H1 (cell line): Measurements from ENCODE around the gene CLEC1B.

Experiments
- CEBPB ChIP-seq: IDR thresholded peaks from 2 replicates; pipeline ENCODE4 v1.6.1; 2012; ENCODE audit warnings: low read depth, low read length
- CREB1 ChIP-seq: IDR thresholded peaks from 2 replicates; pipeline ENCODE4 v1.6.1; 2012; ENCODE audit warnings: inconsistent platforms
- EGR1 ChIP-seq: IDR thresholded peaks from 2 replicates; pipeline ENCODE4 v1.6.1; 2011; ENCODE audit warnings: low read depth, low read length, borderline replicate concordance
- EP300 ChIP-seq, 2 experiments: IDR thresholded peaks; 1 replicate in 1 of 2; 2 replicates in 1 of 2; pipeline ENCODE4 v1.6.1; 2011 to 2012; ENCODE audit warnings: low read depth in 2 of 2, low read length in 2 of 2, mild to moderate bottlenecking in 2 of 2, borderline replicate concordance in 1 of 2, inconsistent platforms in 1 of 2, moderate library complexity in 1 of 2
- KDM5A ChIP-seq: fragments of 200-600 bp; IDR thresholded peaks from 2 replicates; pipeline ENCODE4 v1.7.1; 2012; ENCODE audit warnings: mild to moderate bottlenecking, low read length, inconsistent platforms, mixed read lengths
- POLR2A ChIP-seq, 2 experiments: IDR thresholded peaks; 1 replicate in 1 of 2; 2 replicates in 1 of 2; pipeline ENCODE4 v1.6.1; 2011; ENCODE audit warnings: low read depth in 2 of 2, low read length in 2 of 2, mild to moderate bottlenecking in 2 of 2; ENCODE audit errors: control extremely low read depth in 1 of 2
- RAD21 ChIP-seq, 2 experiments: IDR thresholded peaks in 1 of 2; conservative IDR thresholded peaks in 1 of 2; 2 replicates each; pipeline ENCODE4 v1.6.1; 2011; ENCODE audit warnings: low read depth in 2 of 2, low read length in 2 of 2, improper control_type of control experiment in 1 of 2, inconsistent platforms in 1 of 2, mild to moderate bottlenecking in 1 of 2, moderate library complexity in 1 of 2
- SRF ChIP-seq: IDR thresholded peaks from 2 replicates; pipeline ENCODE4 v1.6.1; 2011; ENCODE audit warnings: mild to moderate bottlenecking, low read depth, low read length, moderate library complexity
- TAF1 ChIP-seq: IDR thresholded peaks from 2 replicates; pipeline ENCODE4 v1.6.1; 2011; ENCODE audit warnings: mild to moderate bottlenecking, low read depth, low read length
- TCF12 ChIP-seq: IDR thresholded peaks from 2 replicates; pipeline ENCODE4 v1.6.1; 2011; ENCODE audit warnings: low read depth, mild to moderate bottlenecking, low read length
- YY1 ChIP-seq: IDR thresholded peaks from 2 replicates; pipeline ENCODE4 v1.6.1; 2011; ENCODE audit warnings: low read depth, mild to moderate bottlenecking, low read length
- TF ChIP-seq, protein P1 (sequence below): IDR thresholded peaks from 2 replicates; pipeline ENCODE4 v1.6.1; 2012; ENCODE audit warnings: inconsistent platforms
- TF ChIP-seq, protein P2 (sequence below), 3 experiments: IDR thresholded peaks; 1 replicate in 2 of 3; 2 replicates in 1 of 3; pipeline versions ENCODE4 v1.5.1 to v1.6.1; 2011; ENCODE audit warnings: low read length in 3 of 3, mild to moderate bottlenecking in 3 of 3, inconsistent platforms in 2 of 3, low read depth in 1 of 3, moderate library complexity in 1 of 3; ENCODE audit not compliant: insufficient read depth in 1 of 3; ENCODE audit errors: control extremely low read depth in 1 of 3

DNA sequence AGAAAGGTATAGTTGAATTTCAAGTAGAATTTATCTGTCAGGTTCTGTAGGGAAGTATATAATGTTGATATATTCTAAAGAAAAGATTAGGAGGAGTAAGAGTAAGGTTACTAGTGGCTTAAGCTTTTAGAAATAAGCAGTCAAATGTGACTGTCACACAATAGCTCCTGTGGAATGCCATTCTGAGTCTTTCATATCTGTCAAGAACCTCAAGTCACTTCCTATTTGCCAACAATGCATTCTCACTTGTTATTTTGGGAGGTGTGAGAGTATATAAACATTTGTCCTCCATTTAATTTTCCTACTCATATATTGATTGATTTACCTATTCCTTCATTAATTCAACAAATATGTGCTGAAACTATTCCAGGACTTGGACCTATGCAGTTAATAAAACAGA lies 43.2 kb upstream of the CLEC1B start:
- TF ChIP-seq EGR1: no peak
- TF ChIP-seq TCF12: no peak
- TF ChIP-seq KDM5A: no peak
- no peak for TF ChIP-seq POLR2A (IDR thresholded peaks at IDR 0.05; ENCODE audit: control extremely low read depth in 1 of 2, low read depth in 2 of 2, low read length in 2 of 2)
- no peak for TF ChIP-seq CREB1
- TF ChIP-seq, protein P1, sequence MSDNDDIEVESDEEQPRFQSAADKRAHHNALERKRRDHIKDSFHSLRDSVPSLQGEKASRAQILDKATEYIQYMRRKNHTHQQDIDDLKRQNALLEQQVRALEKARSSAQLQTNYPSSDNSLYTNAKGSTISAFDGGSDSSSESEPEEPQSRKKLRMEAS: no peak
- TF ChIP-seq CEBPB: no peak
- TF ChIP-seq, protein P2, sequence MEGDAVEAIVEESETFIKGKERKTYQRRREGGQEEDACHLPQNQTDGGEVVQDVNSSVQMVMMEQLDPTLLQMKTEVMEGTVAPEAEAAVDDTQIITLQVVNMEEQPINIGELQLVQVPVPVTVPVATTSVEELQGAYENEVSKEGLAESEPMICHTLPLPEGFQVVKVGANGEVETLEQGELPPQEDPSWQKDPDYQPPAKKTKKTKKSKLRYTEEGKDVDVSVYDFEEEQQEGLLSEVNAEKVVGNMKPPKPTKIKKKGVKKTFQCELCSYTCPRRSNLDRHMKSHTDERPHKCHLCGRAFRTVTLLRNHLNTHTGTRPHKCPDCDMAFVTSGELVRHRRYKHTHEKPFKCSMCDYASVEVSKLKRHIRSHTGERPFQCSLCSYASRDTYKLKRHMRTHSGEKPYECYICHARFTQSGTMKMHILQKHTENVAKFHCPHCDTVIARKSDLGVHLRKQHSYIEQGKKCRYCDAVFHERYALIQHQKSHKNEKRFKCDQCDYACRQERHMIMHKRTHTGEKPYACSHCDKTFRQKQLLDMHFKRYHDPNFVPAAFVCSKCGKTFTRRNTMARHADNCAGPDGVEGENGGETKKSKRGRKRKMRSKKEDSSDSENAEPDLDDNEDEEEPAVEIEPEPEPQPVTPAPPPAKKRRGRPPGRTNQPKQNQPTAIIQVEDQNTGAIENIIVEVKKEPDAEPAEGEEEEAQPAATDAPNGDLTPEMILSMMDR (IDR thresholded peaks at IDR 0.05; ENCODE audit: control extremely low read depth in 1 of 3, insufficient read depth in 1 of 3, low read depth in 1 of 3, low read length in 3 of 3): no peak
- TF ChIP-seq YY1: no peak
- TF ChIP-seq RAD21 (IDR thresholded peaks at IDR 0.05 in 1 of 2, conservative IDR thresholded peaks at IDR 0.05 in 1 of 2; ENCODE audit: low read depth in 2 of 2, low read length in 2 of 2): no peak
- no peak for TF ChIP-seq EP300 (IDR thresholded peaks at IDR 0.05; ENCODE audit: borderline replicate concordance in 1 of 2, low read depth in 2 of 2, low read length in 2 of 2)
- no peak for TF ChIP-seq TAF1
- TF ChIP-seq SRF: no peak
